HepG2 (cell line): ENCODE data around the gene FAM9B.
"Not testable (repeated sequence)": the region's sequence is repeated elsewhere in the genome, so short reads cannot be mapped to it uniquely, and the experiment has no call there.

Experiments
- HOXA7 ChIP-seq: sonication (generic); formaldehyde crosslinking; IDR thresholded peaks from 2 replicates; pipeline ENCODE4 v1.8.1; 2022; ENCODE audit warnings: mild to moderate bottlenecking, missing genetic modification reagents, moderate library complexity
- KAT8 ChIP-seq: IDR thresholded peaks from 2 replicates; pipeline ENCODE4 v1.6.1; 2016; ENCODE audit warnings: missing genetic modification reagents, missing compliant biosample characterization
- MAFF ChIP-seq: IDR thresholded peaks from 2 replicates; pipeline ENCODE4 v1.6.1; 2011; ENCODE audit warnings: low read depth, low read length, improper control_type of control experiment
- MYC ChIP-seq: sonication (generic); formaldehyde crosslinking; IDR thresholded peaks from 2 replicates; pipeline ENCODE4 v1.9.0; 2021; ENCODE audit warnings: missing genetic modification reagents, borderline replicate concordance
- POLR2A ChIP-seq, 2 experiments: IDR thresholded peaks; 2 replicates each; pipeline ENCODE4 v1.6.1; 2011; ENCODE audit warnings: low read depth in 2 of 2, low read length in 2 of 2, mild to moderate bottlenecking in 1 of 2, moderate library complexity in 1 of 2; ENCODE audit not compliant: insufficient read depth in 1 of 2
- PPARG ChIP-seq: conservative IDR thresholded peaks from 2 replicates; pipeline ENCODE4 v1.6.1; 2016; ENCODE audit warnings: missing biosample characterization, missing genetic modification reagents
- ZBTB38 ChIP-seq: sonication (generic); formaldehyde crosslinking; IDR thresholded peaks from 2 replicates; pipeline ENCODE4 v1.5.1; 2020; ENCODE audit warnings: mild to moderate bottlenecking, missing genetic modification reagents
- ZNF10 ChIP-seq: sonication (generic); formaldehyde crosslinking; IDR thresholded peaks from 2 replicates; pipeline ENCODE4 v1.4.0; 2020; ENCODE audit warnings: mild to moderate bottlenecking, low read depth, missing genetic modification reagents, borderline replicate concordance
- ZNF343 ChIP-seq: sonication (generic); formaldehyde crosslinking; IDR thresholded peaks from 2 replicates; pipeline ENCODE4 v1.4.0; 2020; ENCODE audit warnings: mild to moderate bottlenecking, missing genetic modification reagents
- TF ChIP-seq, protein P1 (sequence below): sonication (generic); formaldehyde crosslinking; IDR thresholded peaks from 2 replicates; pipeline ENCODE4 v1.5.0; 2020; ENCODE audit warnings: mild to moderate bottlenecking, missing genetic modification reagents, moderate library complexity

DNA sequence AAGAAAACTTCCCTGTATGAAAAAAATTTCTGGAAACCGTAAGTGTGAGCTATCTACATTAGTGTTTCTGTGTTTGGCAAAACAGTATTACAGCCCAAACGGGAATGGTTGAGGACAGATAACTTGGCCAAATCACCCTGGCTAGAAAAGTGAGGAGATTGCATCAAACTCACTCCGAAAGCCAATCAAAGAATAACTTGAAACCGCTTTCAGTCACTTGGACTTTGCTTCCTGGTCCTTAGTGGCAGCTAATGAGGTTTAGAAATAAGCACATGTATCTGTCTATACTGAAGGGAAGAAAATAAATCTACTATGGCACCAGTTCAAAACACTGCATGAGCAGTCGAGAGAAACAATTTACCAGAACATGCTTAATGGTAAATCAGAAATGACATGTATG is 15.6 kb downstream of the FAM9B start:
- not testable (repeated sequence) for TF ChIP-seq HOXA7; ZNF10 (CRISPR knock-in tag); PPARG (CRISPR knock-in tag); MAFF; MYC (CRISPR knock-in tag); KAT8 (CRISPR knock-in tag); POLR2A (IDR thresholded peaks at IDR 0.05; ENCODE audit: insufficient read depth in 1 of 2, low read depth in 2 of 2, low read length in 2 of 2); ZBTB38; ZNF343 (CRISPR knock-in tag)
- TF ChIP-seq, protein P1, sequence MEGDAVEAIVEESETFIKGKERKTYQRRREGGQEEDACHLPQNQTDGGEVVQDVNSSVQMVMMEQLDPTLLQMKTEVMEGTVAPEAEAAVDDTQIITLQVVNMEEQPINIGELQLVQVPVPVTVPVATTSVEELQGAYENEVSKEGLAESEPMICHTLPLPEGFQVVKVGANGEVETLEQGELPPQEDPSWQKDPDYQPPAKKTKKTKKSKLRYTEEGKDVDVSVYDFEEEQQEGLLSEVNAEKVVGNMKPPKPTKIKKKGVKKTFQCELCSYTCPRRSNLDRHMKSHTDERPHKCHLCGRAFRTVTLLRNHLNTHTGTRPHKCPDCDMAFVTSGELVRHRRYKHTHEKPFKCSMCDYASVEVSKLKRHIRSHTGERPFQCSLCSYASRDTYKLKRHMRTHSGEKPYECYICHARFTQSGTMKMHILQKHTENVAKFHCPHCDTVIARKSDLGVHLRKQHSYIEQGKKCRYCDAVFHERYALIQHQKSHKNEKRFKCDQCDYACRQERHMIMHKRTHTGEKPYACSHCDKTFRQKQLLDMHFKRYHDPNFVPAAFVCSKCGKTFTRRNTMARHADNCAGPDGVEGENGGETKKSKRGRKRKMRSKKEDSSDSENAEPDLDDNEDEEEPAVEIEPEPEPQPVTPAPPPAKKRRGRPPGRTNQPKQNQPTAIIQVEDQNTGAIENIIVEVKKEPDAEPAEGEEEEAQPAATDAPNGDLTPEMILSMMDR (CRISPR knock-in tag), result not testable (repeated sequence)
